Measurements from ENCODE around the gene TMEM187.

- TF ChIP-seq POLR2A (IDR thresholded peaks at IDR 0.05): no peak
- TF ChIP-seq, protein P1, sequence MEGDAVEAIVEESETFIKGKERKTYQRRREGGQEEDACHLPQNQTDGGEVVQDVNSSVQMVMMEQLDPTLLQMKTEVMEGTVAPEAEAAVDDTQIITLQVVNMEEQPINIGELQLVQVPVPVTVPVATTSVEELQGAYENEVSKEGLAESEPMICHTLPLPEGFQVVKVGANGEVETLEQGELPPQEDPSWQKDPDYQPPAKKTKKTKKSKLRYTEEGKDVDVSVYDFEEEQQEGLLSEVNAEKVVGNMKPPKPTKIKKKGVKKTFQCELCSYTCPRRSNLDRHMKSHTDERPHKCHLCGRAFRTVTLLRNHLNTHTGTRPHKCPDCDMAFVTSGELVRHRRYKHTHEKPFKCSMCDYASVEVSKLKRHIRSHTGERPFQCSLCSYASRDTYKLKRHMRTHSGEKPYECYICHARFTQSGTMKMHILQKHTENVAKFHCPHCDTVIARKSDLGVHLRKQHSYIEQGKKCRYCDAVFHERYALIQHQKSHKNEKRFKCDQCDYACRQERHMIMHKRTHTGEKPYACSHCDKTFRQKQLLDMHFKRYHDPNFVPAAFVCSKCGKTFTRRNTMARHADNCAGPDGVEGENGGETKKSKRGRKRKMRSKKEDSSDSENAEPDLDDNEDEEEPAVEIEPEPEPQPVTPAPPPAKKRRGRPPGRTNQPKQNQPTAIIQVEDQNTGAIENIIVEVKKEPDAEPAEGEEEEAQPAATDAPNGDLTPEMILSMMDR (IDR thresholded peaks at IDR 0.05 in 8 of 11, conservative IDR thresholded peaks at IDR 0.05 in 3 of 11): no peak
Observed at GRCh38 chrX:153984351-153985178, 12.0 kb downstream of the TMEM187 start.

All from spleen (tissue), 7 donors.